Measurements from ENCODE around the gene HIVEP3.

Gene HIVEP3

DNA sequence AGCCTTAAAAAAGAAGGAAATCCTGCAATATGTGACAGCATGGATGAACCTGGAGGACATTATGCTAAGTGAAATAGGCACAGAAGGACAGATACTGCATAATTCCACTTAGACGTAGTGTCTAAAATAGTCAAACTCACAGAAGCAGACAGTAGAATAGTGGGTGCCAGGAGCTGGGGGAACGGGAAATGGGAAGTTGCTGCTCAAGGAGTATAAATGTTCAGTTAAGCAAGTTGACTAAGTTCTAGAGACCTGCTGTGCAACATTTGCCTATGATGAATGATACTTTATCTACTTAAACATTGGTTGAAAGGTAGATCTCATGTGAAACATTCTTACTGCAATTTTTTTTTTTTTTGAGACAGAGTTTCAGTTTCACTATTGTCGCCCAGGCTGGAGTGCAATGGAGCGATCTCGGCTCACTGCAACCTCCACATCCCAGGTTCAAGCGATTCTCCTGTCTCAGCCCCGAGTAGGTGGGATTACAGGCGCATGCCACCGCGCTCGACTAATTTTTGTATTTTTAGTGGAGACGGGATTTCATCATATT lies 197.8 kb downstream of the HIVEP3 start:
- Histone ChIP-seq H3K79me2 (no peaks in the 10 kb centered on the region), H3K9ac (no peak overlapping the region), H3K27ac (no peak overlapping the region), H2AFZ (no peak overlapping the region), H3K4me3 (ENCODE audit: low read depth, low read length) (no peak overlapping the region), H3K27me3 (ENCODE audit: control insufficient read depth, insufficient read depth, low read length) (no peaks in the 10 kb centered on the region), H3K4me1 (no peaks in the 10 kb centered on the region), H3K9me3 (ENCODE audit: control insufficient read depth, low read length) (no peaks in the 10 kb centered on the region), H3K36me3 (ENCODE audit: control insufficient read depth, insufficient read depth, low read length) (no peaks in the 10 kb centered on the region), H3K4me2 (ENCODE audit: low read length) (no peak overlapping the region)
- TF ChIP-seq, protein P1, sequence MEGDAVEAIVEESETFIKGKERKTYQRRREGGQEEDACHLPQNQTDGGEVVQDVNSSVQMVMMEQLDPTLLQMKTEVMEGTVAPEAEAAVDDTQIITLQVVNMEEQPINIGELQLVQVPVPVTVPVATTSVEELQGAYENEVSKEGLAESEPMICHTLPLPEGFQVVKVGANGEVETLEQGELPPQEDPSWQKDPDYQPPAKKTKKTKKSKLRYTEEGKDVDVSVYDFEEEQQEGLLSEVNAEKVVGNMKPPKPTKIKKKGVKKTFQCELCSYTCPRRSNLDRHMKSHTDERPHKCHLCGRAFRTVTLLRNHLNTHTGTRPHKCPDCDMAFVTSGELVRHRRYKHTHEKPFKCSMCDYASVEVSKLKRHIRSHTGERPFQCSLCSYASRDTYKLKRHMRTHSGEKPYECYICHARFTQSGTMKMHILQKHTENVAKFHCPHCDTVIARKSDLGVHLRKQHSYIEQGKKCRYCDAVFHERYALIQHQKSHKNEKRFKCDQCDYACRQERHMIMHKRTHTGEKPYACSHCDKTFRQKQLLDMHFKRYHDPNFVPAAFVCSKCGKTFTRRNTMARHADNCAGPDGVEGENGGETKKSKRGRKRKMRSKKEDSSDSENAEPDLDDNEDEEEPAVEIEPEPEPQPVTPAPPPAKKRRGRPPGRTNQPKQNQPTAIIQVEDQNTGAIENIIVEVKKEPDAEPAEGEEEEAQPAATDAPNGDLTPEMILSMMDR (IDR thresholded peaks at IDR 0.05): no peak

DNA sequence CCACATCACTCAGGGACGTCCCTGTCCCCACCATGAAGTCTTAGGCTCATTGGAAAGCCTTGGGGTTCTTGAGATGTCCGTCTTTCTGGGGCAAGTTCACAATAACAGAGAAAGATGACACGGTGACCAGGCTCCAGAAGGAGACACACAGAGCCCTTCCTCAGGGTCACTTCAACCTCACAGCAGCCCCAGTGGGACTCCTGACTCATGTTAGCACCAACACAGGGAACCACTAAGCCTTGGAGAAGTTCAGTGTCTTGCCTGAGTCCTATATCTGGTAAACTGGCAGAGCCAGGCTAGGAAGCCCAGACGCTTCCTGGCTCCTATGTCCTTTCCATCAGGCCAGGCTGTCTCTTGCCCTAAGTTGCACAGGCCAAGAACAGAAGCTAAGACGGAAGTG lies 199.1 kb downstream of the HIVEP3 start:
- Histone ChIP-seq H3K4me2 (ENCODE audit: low read length) (no peak overlapping the region), H3K79me2 (no peaks in the 10 kb centered on the region), H3K36me3 (ENCODE audit: control insufficient read depth, insufficient read depth, low read length) (no peaks in the 10 kb centered on the region), H3K27ac (no peak overlapping the region), H3K9me3 (ENCODE audit: control insufficient read depth, low read length) (no peaks in the 10 kb centered on the region), H3K27me3 (ENCODE audit: control insufficient read depth, insufficient read depth, low read length) (no peaks in the 10 kb centered on the region), H3K4me3 (ENCODE audit: low read depth, low read length) (no peak overlapping the region), H2AFZ (no peak overlapping the region), H3K4me1 (no peaks in the 10 kb centered on the region), H3K9ac (no peak overlapping the region)
- TF ChIP-seq, protein P1 (IDR thresholded peaks at IDR 0.05): no peak

DNA sequence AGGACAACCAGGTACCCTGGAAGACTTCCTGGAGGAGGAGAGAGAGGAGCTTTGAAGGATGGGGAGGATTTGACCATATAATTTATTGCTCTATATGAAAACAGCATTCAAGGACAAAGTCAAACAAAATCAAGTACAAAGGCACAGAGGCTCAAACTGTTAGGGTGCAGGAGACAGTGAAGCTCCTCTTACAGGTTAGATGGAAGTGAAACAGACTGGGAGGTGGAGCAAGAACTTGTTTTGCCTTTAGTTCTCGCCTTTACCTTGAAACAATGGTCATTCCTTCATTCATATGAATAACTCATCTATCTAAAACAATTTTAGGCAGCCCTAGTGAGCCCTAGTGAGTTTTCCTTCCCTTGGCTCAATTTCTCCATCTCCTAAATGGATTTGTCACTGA lies 199.6 kb downstream of the HIVEP3 start:
- no peak overlapping the region for H3K4me2 ChIP-seq (ENCODE audit: low read length)
- TF ChIP-seq, protein P1 (IDR thresholded peaks at IDR 0.05): no peak

DNA sequence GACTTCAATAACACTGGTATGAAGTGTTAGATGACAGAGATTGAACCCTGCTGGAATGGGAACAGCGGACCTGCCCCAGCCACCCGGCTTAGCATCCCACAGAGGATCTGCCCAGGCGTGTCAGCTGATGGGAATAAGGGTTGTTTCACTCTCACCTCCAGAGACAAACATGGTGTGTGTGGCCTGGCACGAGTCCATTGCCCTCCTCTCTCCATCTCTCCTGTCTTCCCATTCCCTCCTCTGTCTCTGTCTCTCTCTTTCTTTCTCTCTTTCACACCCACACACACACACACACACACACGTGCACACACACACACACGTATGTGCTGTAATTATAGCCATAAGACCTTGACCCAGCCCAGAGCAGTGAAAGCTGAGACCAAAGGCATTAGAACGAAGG lies 200.2 kb downstream of the HIVEP3 start:
- TF ChIP-seq, protein P1 (IDR thresholded peaks at IDR 0.05): no peak
- no peaks in the 10 kb centered on the region for H3K9me3 ChIP-seq (ENCODE audit: control insufficient read depth, low read length)
- H3K4me1 ChIP-seq: no peaks in the 10 kb centered on the region
- no peak overlapping the region for H3K9ac ChIP-seq
- H2AFZ ChIP-seq: no peak overlapping the region
- H3K27me3 ChIP-seq (ENCODE audit: control insufficient read depth, insufficient read depth, low read length): no peaks in the 10 kb centered on the region
- no peaks in the 10 kb centered on the region for H3K79me2 ChIP-seq
- H3K36me3 ChIP-seq (ENCODE audit: control insufficient read depth, insufficient read depth, low read length): no peaks in the 10 kb centered on the region
- no peak overlapping the region for H3K4me3 ChIP-seq (ENCODE audit: low read depth, low read length)
- no peak overlapping the region for H3K4me2 ChIP-seq (ENCODE audit: low read length)
- H3K27ac ChIP-seq: no peak overlapping the region

More for the DNA sequence above, 199.6 kb downstream of the HIVEP3 start:
- Histone ChIP-seq H3K4me1 (no peaks in the 10 kb centered on the region), H3K36me3 (ENCODE audit: control insufficient read depth, insufficient read depth, low read length) (no peaks in the 10 kb centered on the region), H3K9ac (no peak overlapping the region), H3K27ac (no peak overlapping the region), H3K27me3 (ENCODE audit: control insufficient read depth, insufficient read depth, low read length) (no peaks in the 10 kb centered on the region), H3K79me2 (no peaks in the 10 kb centered on the region), H2AFZ (no peak overlapping the region), H3K9me3 (ENCODE audit: control insufficient read depth, low read length) (no peaks in the 10 kb centered on the region), H3K4me3 (ENCODE audit: low read depth, low read length) (no peak overlapping the region)

Data from parathyroid adenoma (tissue), 2 donors.